Measurements from ENCODE around the gene SSTR5. TPM values are rescaled to one million over a fixed set of nuclear protein-coding genes. Genes with fewer than 3 reads are reported as not detected.

SSTR5 gene
- total RNA-seq, 1 donor from 2014 or later, result not detected

DNA sequence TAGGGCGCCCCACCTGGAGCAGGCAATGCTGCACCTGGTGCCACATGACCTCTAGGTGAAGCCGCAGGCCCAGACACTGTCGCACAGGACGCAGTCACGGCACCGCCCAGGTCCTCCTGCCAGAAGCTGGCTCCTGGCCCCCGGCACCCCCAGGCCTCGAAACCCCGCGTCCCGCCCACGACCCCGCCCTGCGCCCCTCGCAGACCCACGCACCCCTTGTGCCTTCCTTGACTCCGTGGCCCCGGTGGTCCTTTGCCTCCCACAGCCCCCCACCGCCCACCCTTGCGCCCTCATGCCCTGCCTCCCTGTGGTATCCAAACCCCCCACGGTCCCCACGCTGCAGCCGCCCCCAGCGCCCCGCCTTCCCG is 29.8 kb downstream of the SSTR5 start:
- no peak for DNase-seq (ENCODE audit: low spot score)

DNA sequence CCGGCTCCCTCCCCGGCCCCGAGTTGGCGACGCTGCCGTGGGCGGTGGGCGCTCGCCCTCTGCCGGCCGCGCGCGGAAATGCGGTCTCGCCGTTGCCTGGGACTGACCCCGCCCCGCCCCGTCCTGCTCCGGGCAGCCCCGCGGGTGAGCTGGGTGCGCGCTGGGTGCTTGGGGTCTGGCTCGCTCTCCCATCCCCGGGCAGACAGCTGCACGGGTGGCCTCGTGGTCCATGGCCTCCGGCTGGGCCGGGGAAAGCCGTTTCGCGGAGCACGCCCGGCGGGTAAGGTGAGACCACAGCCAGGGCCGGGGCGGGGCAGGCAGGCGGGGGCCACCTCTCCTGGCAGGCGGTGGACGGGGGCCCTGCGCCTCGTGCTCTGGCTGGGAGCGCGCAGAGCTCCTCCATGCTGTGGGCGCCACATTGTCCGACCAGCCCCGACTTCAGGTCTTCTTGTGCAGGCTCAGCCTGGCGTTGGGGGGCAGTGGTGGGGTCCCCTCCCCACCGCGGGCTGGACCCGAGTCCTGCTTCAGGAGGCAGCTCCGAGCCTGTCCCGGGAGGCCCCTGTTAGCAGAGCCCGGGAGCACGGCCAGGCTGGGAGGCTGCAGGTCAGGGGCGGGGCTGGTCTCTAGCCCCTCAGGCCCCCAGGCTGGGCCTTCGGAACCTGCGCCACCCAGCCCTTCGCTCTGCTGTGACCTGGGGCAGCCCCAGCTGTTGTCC is 30.5 kb downstream of the SSTR5 start:
- DNase-seq (ENCODE audit: low spot score), result no peak

DNA sequence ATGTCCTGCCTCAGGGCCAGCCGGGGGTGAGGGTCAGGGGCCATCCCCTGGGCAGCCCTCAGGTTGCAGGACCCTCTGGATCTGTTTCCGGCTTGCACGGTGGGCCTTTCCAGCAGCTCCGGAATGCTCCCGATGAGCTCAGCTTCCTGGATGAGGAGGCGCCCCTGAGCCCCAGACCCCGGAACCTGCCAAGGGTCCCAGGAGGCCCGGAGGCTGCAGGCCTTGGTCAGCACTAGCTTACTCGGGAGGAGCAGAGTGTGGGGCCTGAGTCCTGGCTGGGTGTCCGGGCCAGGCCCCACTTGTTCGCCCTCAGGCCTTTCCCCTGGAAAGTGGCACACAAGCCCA is 31.1 kb downstream of the SSTR5 start:
- DNase-seq (ENCODE audit: low spot score), result no peak

DNA sequence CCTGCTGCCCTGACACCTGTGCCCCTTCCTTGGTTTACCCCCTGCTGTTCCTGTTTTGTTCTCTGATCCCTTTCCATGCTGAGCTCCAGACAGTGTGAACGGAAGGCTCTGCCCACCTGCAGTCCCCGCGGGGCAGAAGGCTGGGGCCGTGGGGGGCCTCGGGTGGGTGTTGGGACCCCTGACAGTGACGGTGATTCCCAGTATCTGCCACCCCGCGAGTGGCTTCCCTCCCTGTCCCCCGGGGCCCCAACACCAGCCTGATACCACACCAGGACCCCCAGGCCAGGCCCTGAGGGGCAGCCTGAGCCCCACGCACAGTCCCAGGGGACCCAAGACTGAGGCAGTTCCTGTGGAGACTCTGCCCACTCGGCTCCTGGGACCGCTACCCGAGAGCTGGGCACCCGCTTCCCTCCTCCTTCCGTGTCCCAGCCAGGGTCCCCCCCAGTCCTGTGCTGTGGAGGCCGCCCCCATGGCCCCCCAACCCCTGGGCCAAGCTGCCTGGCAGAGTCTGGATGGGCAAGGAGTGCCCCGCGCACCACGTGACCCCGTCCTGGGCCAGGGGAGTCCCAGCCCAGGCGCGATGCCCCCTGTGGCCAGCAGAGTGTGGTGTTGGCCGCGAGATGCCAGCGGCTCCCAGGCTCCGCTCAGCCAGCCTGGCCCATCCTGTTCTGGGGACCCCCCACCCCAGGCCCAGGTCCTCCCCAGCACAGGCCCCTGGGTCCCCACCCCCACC is 33.5 kb downstream of the SSTR5 start:
- no peak for DNase-seq (ENCODE audit: low spot score)

DNA sequence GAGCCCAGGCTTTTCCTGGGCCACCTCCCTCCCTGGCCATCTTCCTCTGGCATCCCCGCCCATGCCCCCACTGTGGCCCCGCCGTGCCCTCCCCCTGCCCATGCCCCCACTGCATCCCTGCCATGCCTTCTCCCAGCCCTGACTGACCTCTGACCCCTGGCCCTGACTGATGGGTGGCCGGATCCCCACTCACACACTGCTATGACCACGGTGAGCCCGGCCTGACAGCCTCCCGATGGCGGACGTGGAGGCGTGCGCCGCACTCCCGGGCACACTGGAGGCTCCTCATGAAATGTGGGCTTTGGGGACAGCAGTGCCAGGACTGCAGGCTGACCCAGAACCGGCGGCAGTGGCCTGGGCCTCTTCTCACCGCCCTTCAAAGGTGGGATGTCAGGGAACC is 34.1 kb downstream of the SSTR5 start:
- no peak for DNase-seq (ENCODE audit: low spot score)

DNA sequence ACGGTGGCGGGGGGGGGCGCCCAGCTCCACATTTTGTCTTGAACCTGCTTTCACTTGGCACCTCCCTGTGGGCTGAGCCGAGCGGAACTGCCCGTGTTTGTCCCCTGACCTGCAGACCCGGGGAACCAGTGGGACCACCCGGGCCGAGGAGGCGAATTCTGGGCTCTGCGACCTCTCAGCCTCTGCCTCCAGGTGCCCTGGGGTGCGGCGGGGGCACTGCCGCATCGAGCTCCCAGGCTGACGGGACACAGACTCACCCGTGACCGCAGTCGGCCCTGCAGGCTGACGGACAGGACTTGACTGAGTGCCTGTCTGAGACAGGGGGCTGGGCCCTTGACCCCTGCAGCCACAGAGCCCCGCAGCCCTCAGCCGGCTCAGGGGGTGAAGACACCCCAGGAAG is 34.6 kb downstream of the SSTR5 start:
- DNase-seq (ENCODE audit: low spot score), result no peak

DNA sequence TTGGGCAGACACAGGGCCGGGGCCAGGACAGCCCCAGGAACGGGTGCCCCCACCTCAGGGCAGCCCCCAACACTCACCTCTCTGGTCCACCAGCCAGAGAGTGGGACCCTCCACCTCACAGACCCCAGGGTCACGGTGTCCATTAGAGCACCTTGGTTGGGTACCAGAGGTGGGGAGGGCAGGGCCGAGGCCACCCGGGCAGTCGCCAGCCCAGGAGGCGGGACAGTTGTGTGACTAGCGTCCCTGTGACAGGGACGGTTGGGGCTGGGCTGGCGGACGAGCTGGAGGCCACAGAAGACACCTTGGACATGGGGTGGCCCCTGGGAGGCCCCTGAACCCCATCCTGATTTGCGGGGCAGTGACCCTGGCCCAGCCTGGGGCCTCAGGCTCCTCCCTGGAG is 35.2 kb downstream of the SSTR5 start:
- DNase-seq (ENCODE audit: low spot score), result no peak

DNA sequence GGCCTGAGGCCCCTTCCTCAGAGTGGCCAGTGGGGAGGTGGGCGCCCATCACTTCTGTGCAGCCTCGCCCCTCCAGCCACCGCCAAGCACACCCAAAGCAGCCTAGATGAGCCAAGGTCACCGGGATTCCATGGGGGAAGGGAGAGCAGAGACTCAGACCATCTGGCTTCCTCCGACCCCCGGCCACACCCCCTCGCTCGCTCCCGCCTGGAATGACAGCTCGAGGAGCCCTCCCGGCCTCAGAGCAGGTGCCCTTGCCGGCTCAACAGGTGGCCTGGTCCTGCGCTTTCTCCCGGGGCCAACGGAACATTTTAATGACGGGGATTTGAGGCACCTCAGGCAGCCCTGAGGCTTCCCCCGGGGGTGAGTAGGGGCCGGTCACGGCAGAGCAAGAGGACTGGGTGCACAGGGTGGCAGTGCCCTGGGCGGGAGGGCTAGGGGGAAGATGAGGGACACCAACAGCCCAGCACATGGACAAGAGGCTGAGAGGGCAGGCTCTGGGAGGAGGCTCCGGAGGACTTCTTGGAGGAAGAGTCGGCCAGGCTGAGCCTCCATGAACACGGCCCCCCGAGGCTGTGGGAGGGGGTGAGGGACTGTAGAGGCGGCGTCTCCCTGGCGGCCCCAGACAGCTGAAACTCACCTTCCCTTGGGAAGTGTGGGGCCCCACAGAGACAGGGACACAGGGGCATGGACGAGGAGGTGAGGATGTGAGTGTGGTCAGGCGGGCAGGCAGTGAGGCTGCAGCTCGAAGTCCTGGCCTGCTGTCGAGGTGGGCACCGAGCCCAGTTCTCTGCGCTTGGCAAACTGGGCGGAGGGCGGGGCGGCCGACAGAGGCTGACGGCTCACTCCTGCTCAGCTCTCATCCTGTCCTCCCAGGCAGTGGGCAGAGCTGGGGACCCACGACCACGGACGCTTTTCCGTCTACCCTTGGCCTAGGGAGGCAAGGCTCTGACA is 36.0 kb downstream of the SSTR5 start:
- no peak for DNase-seq (ENCODE audit: low spot score)

DNA sequence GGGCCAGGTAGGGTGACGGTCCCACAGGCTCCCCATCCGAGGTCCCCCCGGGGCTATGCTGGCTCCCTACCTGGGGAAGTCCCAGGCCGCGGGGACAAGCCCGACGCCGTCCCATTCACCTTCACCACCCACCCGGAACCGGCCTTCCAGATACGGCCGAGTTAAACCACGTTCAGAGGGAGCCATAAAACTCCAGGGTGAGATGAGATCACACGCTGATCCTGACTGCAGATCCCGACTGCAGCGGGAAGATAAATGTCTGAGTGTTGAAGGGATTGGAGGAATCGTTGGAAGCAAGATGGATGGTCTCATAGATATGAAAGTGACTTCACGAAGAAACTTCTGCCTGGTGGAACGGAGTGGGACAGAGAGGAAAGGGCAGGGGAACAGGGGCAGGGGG is 37.1 kb downstream of the SSTR5 start:
- no peak for DNase-seq (ENCODE audit: low spot score)

DNA sequence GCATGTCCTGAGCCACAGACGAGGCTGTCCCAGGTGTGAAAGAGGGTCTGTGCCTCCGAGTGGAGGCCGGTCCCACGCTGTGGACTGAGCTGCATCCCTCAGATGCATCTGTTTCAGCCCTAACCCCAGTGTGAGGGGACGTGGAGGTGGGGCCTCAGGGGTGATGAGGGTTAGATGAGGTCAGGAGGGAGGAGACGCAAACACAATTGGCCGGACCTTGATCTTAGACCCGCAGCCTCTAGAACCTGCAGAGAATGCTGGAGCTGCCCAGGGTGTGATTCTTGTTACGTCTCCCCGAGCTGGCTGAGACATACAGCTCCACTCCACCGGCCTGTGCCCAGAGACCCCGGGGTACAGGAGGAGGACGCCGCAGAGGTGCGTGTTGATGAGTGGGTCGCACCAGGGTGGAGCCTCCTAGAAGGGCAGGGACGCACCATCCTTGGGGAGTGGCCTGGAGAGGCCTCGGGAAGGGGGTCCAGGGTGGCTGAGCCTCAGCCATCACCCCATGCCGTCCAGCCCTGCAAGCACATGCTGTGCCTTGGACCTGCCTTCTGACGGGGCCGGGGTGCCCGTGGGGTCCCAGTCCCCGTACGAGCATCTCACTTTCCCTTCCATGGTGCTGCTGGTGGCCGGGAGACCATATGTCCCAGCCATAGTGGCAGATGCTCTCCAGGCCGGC is 40.1 kb downstream of the SSTR5 start:
- DNase-seq (ENCODE audit: low spot score), result no peak

DNA sequence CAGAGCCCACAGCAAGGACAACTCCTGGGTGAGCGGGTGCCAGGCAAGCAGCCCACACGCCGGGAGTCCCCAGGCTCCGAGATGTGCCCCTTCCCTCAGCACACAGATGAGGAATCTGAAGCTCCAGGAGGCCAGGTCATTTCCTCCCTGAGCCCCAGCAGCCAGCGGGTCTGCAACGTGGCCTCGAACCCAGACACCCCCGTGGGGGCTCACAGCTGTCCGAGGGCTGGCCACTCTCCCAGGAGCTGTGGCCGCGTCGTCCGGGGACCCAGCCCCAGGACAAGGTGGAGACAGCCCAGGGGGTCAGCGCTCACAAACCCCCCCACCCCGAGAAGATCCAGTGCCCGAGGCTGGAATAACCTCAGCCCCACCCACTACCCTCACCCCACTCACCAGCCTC is 40.9 kb downstream of the SSTR5 start:
- no peak for DNase-seq (ENCODE audit: low spot score)

DNA sequence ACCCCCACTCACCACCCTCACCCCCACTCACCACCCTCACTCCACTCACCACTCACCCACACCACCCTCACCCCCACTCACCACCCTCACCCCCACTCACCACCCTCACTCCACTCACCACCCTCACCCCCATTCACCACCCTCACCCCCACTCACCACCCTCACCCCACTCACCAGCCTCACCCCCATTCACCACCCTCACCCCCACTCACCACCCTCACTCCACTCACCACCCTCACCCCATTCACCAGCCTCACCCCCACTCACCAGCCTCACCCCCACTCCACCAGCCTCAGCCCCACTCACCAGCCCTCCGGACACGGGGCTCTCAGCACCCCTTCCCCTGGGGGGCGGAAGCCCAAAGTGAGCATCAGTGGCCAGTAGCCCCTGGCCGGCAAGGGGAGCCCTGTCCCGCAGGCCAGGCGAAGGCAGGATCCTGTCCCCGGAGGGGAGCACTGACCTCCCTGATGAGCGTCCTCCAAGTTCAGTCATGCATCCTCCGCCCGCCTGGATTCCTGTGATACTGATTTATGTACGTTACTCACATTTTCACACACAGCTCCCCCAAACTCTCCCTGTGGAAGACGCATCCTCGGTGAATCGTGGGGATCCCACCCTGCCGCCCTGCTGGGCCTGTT is 41.5 kb downstream of the SSTR5 start:
- DNase-seq (ENCODE audit: low spot score), result no peak

DNA sequence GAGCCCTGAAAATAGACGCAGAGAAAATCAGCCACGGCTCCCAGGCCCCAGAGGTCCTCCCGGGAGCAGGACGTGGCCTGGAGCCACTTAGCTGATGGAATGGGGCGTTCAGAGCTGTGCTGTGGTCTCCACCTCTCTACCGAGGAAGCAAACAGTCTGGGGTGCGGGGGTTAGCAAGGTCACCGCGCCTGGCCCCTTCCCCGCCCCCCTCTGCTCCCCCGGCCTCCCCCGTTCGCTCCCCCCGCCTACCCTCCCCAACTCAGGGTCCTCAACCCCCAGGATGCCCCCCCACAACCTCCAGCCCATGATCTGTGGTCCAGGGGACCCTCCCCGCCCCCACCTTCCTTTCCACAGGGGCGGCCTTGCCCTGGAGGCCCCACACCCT is 44.1 kb downstream of the SSTR5 start:
- DNase-seq (ENCODE audit: low spot score), result no peak

DNA sequence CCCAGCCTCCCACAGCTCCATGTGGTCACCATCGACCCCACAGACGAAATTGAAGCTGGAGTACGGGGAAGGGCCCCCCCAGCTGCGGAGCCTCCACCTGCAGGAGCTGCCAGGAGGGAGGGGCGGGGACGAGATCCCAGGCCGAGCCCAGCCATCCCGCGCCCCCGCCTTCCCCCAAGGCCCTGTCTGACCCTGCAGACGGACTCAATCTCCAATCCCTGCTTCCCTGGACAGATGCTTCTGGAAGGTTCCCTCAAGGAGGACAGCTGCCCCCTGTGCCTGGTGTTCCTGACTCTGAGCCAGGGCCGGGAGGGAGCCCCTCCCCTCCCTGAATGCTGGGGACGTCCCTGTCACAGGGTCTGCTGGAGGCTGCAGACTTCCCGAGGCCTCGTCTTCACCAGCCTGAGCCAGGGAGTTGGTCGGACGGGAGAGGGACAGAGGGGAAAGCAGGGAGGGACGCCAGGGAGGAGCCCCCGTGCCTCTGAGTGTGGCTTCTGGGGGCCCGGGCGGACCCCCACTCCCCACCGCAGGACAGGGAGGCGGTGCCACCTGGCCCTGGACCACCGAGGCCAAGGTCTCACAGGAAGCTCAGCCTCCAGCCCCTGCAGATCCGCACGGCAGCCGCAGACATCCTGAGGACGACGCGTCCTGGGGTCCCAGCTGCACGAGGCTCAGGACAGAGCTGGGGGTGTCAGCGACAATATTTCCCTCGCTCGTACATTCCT is 44.8 kb downstream of the SSTR5 start:
- no peak for DNase-seq (ENCODE audit: low spot score)

DNA sequence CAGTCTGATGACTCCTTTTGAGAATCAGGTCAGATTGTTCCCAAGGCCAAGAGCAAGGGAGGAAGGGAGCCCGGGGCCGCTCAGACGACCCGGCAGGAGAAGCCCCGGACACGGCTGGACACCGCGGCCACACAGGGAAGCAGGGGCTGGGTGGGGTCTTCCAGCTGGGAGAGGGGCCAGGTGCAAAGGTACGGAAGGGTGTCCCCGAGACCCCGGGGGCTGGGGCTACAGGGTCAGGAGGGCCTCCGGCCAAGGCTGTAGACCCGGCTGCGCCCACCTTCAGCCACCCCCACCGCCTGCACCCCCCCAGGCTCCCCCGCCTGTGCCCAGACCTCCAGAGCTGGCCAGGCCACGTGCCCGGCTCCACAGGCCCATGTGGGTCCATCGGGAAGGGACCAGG is 45.4 kb downstream of the SSTR5 start:
- DNase-seq (ENCODE audit: low spot score), result no peak

DNA sequence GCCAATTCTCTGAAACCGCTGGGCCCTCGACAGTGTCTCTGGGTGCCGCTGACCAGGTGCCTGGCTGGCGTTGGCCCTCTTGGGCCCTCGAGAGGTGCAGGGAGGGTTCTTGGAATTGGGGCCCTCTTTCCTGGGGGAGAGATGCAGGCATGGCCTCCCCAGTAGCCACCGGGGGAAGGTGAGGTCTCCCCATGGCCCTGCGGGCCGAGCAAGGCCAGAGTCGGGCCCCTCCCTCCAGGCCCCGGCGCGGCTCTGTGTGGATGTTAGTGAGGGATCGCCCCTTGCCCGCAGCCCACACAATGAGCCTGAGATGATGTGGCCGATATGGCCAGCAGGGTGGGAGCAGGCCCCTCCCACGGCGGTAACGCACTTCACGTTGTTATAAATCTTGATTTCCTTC is 46.6 kb downstream of the SSTR5 start:
- DNase-seq (ENCODE audit: low spot score), result no peak

DNA sequence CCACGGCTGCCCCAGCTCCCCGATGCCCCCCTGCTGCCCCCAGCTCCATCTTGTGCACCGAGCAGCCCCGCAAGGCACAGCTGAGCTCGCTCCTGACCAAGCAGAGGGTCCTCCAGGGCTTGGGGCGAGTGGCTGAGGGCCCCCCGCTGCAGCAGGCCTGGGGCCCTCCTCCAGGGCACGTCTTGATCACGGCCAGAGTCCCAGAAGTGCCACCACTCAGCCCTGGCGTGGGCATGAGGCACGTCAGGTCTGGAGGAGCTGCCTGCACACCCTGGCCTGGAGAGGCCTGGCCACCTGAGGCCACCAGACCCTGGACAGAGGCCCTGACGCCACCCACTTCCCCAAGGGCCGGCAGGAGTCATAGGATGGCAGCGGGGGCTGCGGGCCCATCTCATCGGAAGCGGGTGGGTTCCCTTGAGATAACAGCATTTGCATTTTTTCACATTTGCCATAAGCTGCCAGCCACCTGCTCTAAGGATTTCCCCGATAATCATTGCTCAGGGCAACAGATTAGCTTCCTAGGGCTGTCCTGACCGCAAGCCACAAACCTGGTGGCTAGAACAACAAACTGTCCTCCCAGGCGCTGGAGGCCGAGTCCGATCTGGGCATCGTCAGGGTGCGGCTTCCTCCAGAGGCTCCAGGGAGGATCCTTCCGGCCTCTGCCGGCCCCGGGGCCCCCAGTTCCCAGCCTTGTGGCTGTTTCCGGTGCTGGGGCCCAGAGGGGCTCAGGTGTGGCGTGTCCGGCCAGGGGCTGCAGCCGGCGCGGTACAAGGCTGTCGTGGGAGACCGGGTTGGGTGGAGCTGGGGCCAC is 47.4 kb downstream of the SSTR5 start:
- DNase-seq (ENCODE audit: low spot score), result no peak

DNA sequence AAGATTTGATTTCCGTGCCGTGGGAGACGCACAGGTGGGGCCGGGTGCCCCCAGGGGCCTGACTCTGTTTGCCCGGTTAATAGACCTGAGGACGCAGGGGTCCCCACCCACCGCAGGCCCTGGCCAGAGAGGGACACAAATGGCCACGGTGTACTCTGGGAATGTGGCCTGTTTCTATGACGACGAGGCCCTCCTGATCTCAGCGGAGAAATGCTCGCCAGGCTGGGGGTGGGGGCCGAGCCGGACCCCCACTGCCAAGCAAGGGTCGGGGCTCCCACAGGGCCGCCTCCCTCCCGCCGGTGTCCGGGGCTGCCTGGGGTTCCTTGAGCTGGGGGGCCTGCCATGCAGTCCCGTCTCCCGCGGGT is 48.0 kb downstream of the SSTR5 start:
- no peak for DNase-seq (ENCODE audit: low spot score)

DNA sequence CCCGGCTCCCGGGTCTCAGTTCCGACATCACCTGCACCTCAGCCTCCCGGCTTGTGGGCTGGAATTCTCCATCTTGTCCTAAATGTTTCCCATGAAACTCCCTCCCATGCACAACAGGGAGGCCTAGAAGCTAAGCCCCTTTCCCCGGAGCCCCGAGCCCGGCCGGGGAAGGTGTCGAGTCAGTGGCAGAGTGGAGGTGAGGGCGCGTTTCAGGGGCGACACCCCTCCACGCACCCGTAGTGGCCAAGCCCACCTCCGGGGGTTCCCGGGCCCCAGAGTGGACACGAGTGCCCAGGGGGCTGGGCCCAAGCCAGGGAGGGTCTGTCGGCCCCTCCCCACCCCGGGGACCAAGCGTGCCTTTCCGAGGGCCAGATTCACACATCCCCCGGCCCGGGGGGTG is 48.5 kb downstream of the SSTR5 start:
- no peak for DNase-seq (ENCODE audit: low spot score)
